Esophagus muscularis mucosa (tissue), 4 donors: ENCODE measurements around the gene PNMA1. TPM values are rescaled to one million over a fixed set of nuclear protein-coding genes. Genes with fewer than 3 reads are reported as not detected.

Source experiments
- DNase-seq: peaks from one replicate; pipeline ENCODE4 v3.0.0-alpha.2; 2017; ENCODE audit errors: extremely low spot score
- H3K27ac ChIP-seq, 4 donors: fragments of 200-600 bp; sonication (generic); replicated peaks in 1 of 4; 1 replicate in 3 of 4; 2 replicates in 1 of 4; pipeline ENCODE4 v1.5.1; 2016 to 2019; ENCODE audit warnings: mild to moderate bottlenecking in 1 of 4
- H3K27me3 ChIP-seq, 4 donors: fragments of 200-600 bp; sonication (generic); one replicate each; pipeline versions ENCODE4 v1.5.1 to v1.6.0; 2016 to 2019
- H3K36me3 ChIP-seq, 4 donors: fragments of 200-600 bp; sonication (generic); one replicate each; pipeline ENCODE4 v1.5.1; 2016 to 2019
- H3K4me1 ChIP-seq, 4 donors: fragments of 200-600 bp; sonication (generic); one replicate each; pipeline ENCODE4 v1.5.1; 2016 to 2019
- H3K4me3 ChIP-seq, 4 donors: fragments of 200-600 bp; sonication (generic); 1 replicate in 2 of 4; 2 replicates in 2 of 4; pipeline ENCODE4 v1.5.1; 2016 to 2019; ENCODE audit warnings: mild to moderate bottlenecking in 4 of 4, moderate library complexity in 1 of 4
- H3K9me3 ChIP-seq, 4 donors: fragments of 200-600 bp; sonication (generic); 1 replicate in 3 of 4; 2 replicates in 1 of 4; pipeline ENCODE4 v1.5.1; 2016 to 2019
- EP300 ChIP-seq: sonication (generic); formaldehyde crosslinking; IDR thresholded peaks from one replicate; pipeline ENCODE4 v1.6.1; 2017; ENCODE audit warnings: antibody characterized with exemption
- POLR2A ChIP-seq: fragments of 450-650 bp; IDR thresholded peaks from one replicate; pipeline ENCODE4 v1.6.1; 2017; ENCODE audit warnings: antibody characterized with exemption, moderate library complexity, mild to moderate bottlenecking, low read depth
- POLR2AphosphoS5 ChIP-seq, 2 donors: sonication (generic); formaldehyde crosslinking; IDR thresholded peaks; one replicate each; pipeline ENCODE4 v1.6.1; 2017; ENCODE audit warnings: antibody characterized with exemption in 2 of 2
- whole genome bisulfite sequencing: methylation state at CpG from one replicate; pipeline ENCODE4 v1.1.5; 2018; 5-methylcytosine and 5-hydroxymethylcytosine counted together
- intact Hi-C: fragments of 100-400 bp; cut with DNase I; formaldehyde crosslinking; loops from one replicate; pipeline ENCODE4 v1.15.1; 2023
- total RNA-seq, 4 donors: library from RNA; depleted of rRNA; stranded (reverse); fragments of >200 nt; gene quantifications; one replicate each; pipeline versions ENCODE4 v1.1.0 to v1.2.1, GENCODE V29; 2016
- TF ChIP-seq, protein P1 (sequence below), 3 experiments: fragments of 200-600 bp in 2 of 3; fragments of 450-650 bp in 1 of 3; sonication (generic) in 2 of 3; IDR thresholded peaks; one replicate each; pipeline ENCODE4 v1.5.1; 2017 to 2019; ENCODE audit warnings: antibody characterized with exemption in 3 of 3, mild to moderate bottlenecking in 2 of 3, moderate library complexity in 1 of 3

The PNMA1 gene
- total RNA-seq, 4 donors from 2014 or later, result 34.8 to 74.2 (median 55.0) TPM

DNA sequence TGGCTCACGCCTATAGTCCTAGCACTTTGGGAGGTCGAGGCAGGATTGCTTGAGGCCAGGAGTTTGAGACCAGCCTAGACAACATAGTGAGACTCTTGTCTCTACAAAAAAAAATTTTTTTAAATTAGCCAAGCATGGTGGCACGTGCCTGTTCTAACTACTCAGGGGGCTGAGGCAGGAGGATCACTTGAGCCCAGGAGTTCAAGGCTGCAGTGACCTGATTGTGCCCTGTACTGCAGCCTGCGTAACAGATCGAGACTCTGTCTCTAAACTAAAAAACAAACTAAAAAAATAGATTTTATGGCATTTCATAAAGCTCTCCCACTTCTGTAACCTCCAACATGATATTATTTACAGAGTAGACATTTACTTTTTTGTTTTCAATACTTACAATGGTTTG is 29.6 kb downstream of the PNMA1 start:
- Histone ChIP-seq H3K27me3 (no peaks in the 10 kb centered on the region), H3K9me3 (no peaks in the 10 kb centered on the region), H3K4me3 (no peak overlapping the region), H3K27ac (no peak overlapping the region), H3K36me3 (peaks cover 3 to 30% (median 21%) of the 10 kb centered on the region in 4 donors), H3K4me1 (no peaks in the 10 kb centered on the region)
- DNase-seq, result no peak
- TF ChIP-seq POLR2A (no peak), POLR2AphosphoS5 (IDR thresholded peaks at IDR 0.05) (no peak), EP300 (no peak)
- TF ChIP-seq, protein P1, sequence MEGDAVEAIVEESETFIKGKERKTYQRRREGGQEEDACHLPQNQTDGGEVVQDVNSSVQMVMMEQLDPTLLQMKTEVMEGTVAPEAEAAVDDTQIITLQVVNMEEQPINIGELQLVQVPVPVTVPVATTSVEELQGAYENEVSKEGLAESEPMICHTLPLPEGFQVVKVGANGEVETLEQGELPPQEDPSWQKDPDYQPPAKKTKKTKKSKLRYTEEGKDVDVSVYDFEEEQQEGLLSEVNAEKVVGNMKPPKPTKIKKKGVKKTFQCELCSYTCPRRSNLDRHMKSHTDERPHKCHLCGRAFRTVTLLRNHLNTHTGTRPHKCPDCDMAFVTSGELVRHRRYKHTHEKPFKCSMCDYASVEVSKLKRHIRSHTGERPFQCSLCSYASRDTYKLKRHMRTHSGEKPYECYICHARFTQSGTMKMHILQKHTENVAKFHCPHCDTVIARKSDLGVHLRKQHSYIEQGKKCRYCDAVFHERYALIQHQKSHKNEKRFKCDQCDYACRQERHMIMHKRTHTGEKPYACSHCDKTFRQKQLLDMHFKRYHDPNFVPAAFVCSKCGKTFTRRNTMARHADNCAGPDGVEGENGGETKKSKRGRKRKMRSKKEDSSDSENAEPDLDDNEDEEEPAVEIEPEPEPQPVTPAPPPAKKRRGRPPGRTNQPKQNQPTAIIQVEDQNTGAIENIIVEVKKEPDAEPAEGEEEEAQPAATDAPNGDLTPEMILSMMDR (IDR thresholded peaks at IDR 0.05), result no peak
- 96% methylated on average over 5 of the region's 5 CpGs for WGBS
- intact Hi-C loops, result no loop called here

DNA sequence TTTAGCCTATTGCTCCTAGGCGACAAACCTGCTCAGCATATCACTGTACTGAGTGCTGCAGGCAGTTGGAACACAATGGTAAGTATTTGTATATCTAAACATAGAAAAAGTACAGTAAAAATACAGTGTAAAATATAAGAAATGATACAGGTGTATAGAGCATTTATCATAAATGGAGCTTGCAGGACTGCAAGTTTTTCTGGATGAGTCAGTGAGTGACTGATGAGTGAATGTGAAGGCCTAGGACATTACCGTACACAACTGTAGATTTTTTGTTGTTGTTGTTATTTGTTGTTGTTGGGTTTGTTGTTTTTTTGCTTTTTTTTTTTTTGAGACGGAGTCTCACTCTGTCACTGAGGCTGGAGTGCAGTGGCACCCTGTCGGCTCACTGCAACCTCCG is 33.4 kb downstream of the PNMA1 start:
- no peaks in the 10 kb centered on the region for H3K27me3 ChIP-seq
- no peaks in the 10 kb centered on the region for H3K4me1 ChIP-seq
- 89% methylated on average over 5 of the region's 5 CpGs for WGBS
- no peak overlapping the region for H3K27ac ChIP-seq
- H3K36me3 ChIP-seq, result peaks cover 0 to 13% (median 3%) of the 10 kb centered on the region in 4 donors
- intact Hi-C loops, result no loop called here
- no peak for DNase-seq
- TF ChIP-seq EP300, result no peak
- TF ChIP-seq POLR2A, result no peak
- no peak for TF ChIP-seq POLR2AphosphoS5 (IDR thresholded peaks at IDR 0.05)
- TF ChIP-seq, protein P1 (IDR thresholded peaks at IDR 0.05), result no peak
- H3K9me3 ChIP-seq, result no peaks in the 10 kb centered on the region
- H3K4me3 ChIP-seq, result no peak overlapping the region

DNA sequence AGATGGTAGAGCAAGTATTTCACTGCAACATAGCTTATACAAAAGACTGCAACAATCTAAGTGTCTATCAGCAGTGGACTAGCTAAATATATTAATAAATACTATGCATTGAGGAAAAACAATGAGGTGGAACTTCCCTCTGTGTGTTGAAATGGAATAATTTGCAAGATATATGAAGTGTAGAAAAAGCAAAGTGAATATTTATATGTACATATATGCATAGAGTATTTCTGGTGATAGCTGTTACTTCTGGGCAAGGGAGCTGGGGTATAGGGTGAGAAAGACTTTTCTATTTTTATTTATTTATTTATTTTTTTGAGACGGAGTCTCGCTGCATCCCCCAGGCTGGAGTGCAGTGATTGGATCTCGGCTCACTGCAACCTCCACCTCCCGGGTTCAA is 35.5 kb downstream of the PNMA1 start:
- H3K27ac ChIP-seq, result no peak overlapping the region
- no peaks in the 10 kb centered on the region for H3K9me3 ChIP-seq
- DNase-seq, result no peak
- WGBS, result 97% methylated on average over 4 of the region's 4 CpGs
- TF ChIP-seq POLR2AphosphoS5 (IDR thresholded peaks at IDR 0.05) (no peak), EP300 (no peak), POLR2A (no peak)
- TF ChIP-seq, protein P1 (IDR thresholded peaks at IDR 0.05), result no peak
- no peaks in the 10 kb centered on the region for H3K27me3 ChIP-seq
- intact Hi-C loops, result no loop called here
- peaks cover 0 to 29% (median 15%) of the 10 kb centered on the region in 4 donors for H3K36me3 ChIP-seq
- H3K4me1 ChIP-seq, result no peaks in the 10 kb centered on the region
- no peak overlapping the region for H3K4me3 ChIP-seq

DNA sequence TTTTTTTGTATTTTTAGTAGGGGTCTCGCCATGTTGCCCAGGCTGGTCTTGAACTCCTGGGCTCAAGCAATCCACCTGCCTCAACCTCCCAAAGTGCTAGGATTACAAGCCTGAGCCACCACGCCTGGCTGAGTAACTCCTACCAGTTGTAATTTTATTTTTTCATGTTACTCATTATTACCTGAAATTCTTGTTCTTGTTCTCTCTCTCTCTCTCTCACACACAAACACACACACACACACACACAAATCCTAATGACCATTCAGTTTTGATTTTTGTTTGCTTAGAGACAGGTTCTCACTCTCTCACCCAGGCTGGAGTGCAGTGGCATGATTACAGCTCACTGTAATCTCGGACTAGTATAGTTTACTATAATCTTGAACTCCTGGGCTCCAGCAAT is 39.2 kb downstream of the PNMA1 start:
- Histone ChIP-seq H3K27ac (no peak overlapping the region), H3K9me3 (no peaks in the 10 kb centered on the region), H3K4me1 (no peaks in the 10 kb centered on the region), H3K36me3 (peaks cover 0 to 49% (median 20%) of the 10 kb centered on the region in 4 donors), H3K4me3 (no peak overlapping the region), H3K27me3 (no peaks in the 10 kb centered on the region)
- WGBS, result 97% methylated on average over 3 of the region's 3 CpGs
- TF ChIP-seq EP300 (no peak), POLR2AphosphoS5 (IDR thresholded peaks at IDR 0.05) (no peak), POLR2A (no peak)
- TF ChIP-seq, protein P1 (IDR thresholded peaks at IDR 0.05), result no peak
- intact Hi-C loops, result no loop called here
- DNase-seq, result no peak

DNA sequence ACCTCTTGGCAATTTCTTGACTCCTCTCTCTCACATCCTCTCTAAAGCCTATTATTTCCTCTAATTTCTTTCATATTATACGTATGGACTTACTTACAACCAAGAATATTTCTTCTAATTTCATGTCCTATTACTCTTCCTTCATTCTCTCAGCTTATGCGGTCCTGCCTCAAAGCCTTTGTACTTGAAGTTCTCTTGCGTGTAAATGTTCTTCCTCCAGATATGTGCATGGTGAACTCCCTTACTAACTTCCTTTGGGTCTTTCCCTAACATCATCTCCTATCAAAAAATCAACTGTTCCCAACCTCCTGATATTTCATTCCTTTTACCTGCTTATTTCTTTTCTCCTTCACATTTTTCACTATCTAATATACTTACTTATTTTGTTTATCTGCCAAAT is 46.3 kb downstream of the PNMA1 start:
- H3K27ac ChIP-seq, result no peak overlapping the region
- no peaks in the 10 kb centered on the region for H3K4me1 ChIP-seq
- TF ChIP-seq POLR2AphosphoS5 (IDR thresholded peaks at IDR 0.05), result no peak
- TF ChIP-seq, protein P1 (IDR thresholded peaks at IDR 0.05), result no peak
- no peak for TF ChIP-seq EP300
- TF ChIP-seq POLR2A, result no peak
- 87% methylated on average over 3 of the region's 3 CpGs for WGBS
- H3K9me3 ChIP-seq, result no peaks in the 10 kb centered on the region
- no peaks in the 10 kb centered on the region for H3K27me3 ChIP-seq
- no peak for DNase-seq
- intact Hi-C loops, result no loop called here
- H3K36me3 ChIP-seq, result peaks cover 0 to 40% (median 6%) of the 10 kb centered on the region in 4 donors
- no peak overlapping the region for H3K4me3 ChIP-seq
